Measurements from ENCODE around the gene GPR179.
A peak's percentile ranks its signal among the peaks of the same experiment; 100 is the strongest.

DNA sequence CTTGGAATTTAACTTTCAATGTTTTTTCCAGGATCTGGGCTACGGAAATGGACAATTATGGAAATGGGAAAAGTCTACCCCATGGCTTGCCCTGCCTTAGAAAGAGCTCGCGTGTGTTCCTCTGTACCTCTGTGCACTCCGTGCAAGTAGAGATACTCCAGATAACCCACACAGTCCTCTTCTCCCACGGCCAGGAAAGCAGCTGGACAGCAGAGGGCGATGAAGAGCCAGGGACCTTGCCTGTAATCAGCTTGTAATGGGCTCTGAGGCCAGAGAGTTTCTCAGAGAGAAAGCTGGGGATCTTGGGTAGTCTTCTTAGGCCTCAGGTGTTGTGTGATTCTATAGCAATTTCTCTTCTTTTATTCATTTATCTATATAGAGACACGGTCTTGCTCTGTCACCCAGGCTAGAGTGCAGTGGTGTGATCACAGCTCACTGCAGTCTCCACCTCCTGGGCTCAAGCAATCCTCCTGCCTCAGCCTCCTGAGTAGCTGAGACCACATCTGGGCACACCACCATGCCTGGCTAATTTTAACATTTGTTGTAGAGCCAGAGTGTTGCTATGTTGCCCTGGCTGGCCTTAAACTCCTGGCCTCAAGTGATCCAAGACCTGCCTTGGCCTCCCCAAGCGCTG is 5.5 kb upstream of the GPR179 start:
- TF ChIP-seq, protein P1, sequence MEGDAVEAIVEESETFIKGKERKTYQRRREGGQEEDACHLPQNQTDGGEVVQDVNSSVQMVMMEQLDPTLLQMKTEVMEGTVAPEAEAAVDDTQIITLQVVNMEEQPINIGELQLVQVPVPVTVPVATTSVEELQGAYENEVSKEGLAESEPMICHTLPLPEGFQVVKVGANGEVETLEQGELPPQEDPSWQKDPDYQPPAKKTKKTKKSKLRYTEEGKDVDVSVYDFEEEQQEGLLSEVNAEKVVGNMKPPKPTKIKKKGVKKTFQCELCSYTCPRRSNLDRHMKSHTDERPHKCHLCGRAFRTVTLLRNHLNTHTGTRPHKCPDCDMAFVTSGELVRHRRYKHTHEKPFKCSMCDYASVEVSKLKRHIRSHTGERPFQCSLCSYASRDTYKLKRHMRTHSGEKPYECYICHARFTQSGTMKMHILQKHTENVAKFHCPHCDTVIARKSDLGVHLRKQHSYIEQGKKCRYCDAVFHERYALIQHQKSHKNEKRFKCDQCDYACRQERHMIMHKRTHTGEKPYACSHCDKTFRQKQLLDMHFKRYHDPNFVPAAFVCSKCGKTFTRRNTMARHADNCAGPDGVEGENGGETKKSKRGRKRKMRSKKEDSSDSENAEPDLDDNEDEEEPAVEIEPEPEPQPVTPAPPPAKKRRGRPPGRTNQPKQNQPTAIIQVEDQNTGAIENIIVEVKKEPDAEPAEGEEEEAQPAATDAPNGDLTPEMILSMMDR (IDR thresholded peaks at IDR 0.05) = peak in 1 of 3 donors; percentile 73
- no peak for TF ChIP-seq POLR2A (IDR thresholded peaks at IDR 0.05)
